Hepatocyte (in vitro differentiated cells): ENCODE data around the gene CORIN. TPM values are rescaled to one million over a fixed set of nuclear protein-coding genes. Genes with fewer than 3 reads are reported as not detected.

Experiments used
- DNase-seq: peaks from one replicate; pipeline ENCODE4 v3.0.0-alpha.2; 2016; ENCODE audit warnings: low spot score
- H2AFZ ChIP-seq: fragments of 200-600 bp; sonication (generic); 2 replicates; pipeline ENCODE4 v1.6.0; 2016; ENCODE audit warnings: antibody characterized with exemption, mild to moderate bottlenecking
- H3K27ac ChIP-seq: fragments of 200-600 bp; sonication (generic); 2 replicates; pipeline ENCODE4 v1.5.1; 2016; ENCODE audit warnings: mild to moderate bottlenecking
- H3K27me3 ChIP-seq: fragments of 200-600 bp; sonication (generic); 2 replicates; pipeline ENCODE4 v1.6.1; 2016
- H3K36me3 ChIP-seq: fragments of 200-600 bp; sonication (generic); replicated peaks from 2 replicates; pipeline ENCODE4 v1.5.1; 2016; ENCODE audit warnings: low read depth; ENCODE audit not compliant: insufficient read depth
- H3K4me1 ChIP-seq: fragments of 200-600 bp; sonication (generic); 2 replicates; pipeline ENCODE4 v1.5.1; 2016; ENCODE audit warnings: mild to moderate bottlenecking, moderate library complexity; ENCODE audit not compliant: insufficient read depth
- H3K4me2 ChIP-seq: fragments of 200-600 bp; sonication (generic); 2 replicates; pipeline ENCODE4 v1.6.0; 2016
- H3K4me3 ChIP-seq: fragments of 200-600 bp; sonication (generic); 2 replicates; pipeline ENCODE4 v1.5.1; 2016; ENCODE audit warnings: mild to moderate bottlenecking
- H3K79me2 ChIP-seq: fragments of 200-600 bp; sonication (generic); 2 replicates; pipeline ENCODE4 v1.6.0; 2017; ENCODE audit warnings: mild to moderate bottlenecking
- H3K9me2 ChIP-seq: fragments of 200-600 bp; sonication (generic); replicated peaks from 2 replicates; pipeline ENCODE4 v1.6.0; 2017; ENCODE audit warnings: mild to moderate bottlenecking; ENCODE audit not compliant: insufficient read depth
- H3K9me3 ChIP-seq: fragments of 200-600 bp; sonication (generic); 2 replicates; pipeline ENCODE4 v1.5.1; 2016; ENCODE audit warnings: low read depth, mild to moderate bottlenecking
- H4K20me1 ChIP-seq: fragments of 200-600 bp; sonication (generic); 2 replicates; pipeline ENCODE4 v1.6.0; 2016; ENCODE audit warnings: mild to moderate bottlenecking; ENCODE audit not compliant: insufficient read depth, poor library complexity, severe bottlenecking
- CTCF ChIP-seq: fragments of 200-600 bp; sonication (generic); IDR thresholded peaks from 2 replicates; pipeline ENCODE4 v1.5.1; 2016; ENCODE audit warnings: antibody characterized with exemption, mild to moderate bottlenecking; ENCODE audit not compliant: poor library complexity
- EZH2 ChIP-seq: fragments of 200-600 bp; sonication (generic); IDR thresholded peaks from 2 replicates; pipeline ENCODE4 v1.6.1; 2016; ENCODE audit warnings: antibody characterized with exemption, mild to moderate bottlenecking, borderline replicate concordance
- EZH2phosphoT487 ChIP-seq: fragments of 200-600 bp; sonication (generic); IDR thresholded peaks from one replicate; pipeline ENCODE4 v1.6.1; 2018; ENCODE audit warnings: antibody characterized with exemption, mild to moderate bottlenecking, low read depth, moderate library complexity; ENCODE audit not compliant: unreplicated experiment, severe bottlenecking
- WGBS: methylation state at CpG from one replicate; pipeline ENCODE4 v1.1.6; 2016; ENCODE audit warnings: low lambda C conversion rate; ENCODE audit errors: missing lambda C conversion rate; 5-methylcytosine and 5-hydroxymethylcytosine counted together
- polyA plus RNA-seq: library from polyadenylated mRNA; unstranded; fragments of >200 nt; fragmentation: Nextera tagmentation; extraction: Ambion mirVana; gene quantifications from 2 replicates; pipeline ENCODE4 v1.2.1, GENCODE V29; 2016
- total RNA-seq: library from RNA; depleted of rRNA; stranded (reverse); fragments of >200 nt; gene quantifications from 2 replicates; pipeline ENCODE4 v1.2.3, GENCODE V29; 2014

The CORIN gene
- total and polyA plus RNA-seq, 2 experiments from 2014 or later = 0.13 to 0.40 TPM

GRCh38 chr4:47570816-47571215 is 267.1 kb downstream of the CORIN start:
- Histone ChIP-seq H2AFZ (no peak overlapping the region), H3K9me3 (no peaks in the 10 kb centered on the region), H3K9me2 (no peaks in the 10 kb centered on the region), H3K27ac (no peak overlapping the region), H3K36me3 (no peaks in the 10 kb centered on the region), H3K4me1 (no peaks in the 10 kb centered on the region), H3K4me3 (no peak overlapping the region), H3K27me3 (no peaks in the 10 kb centered on the region), H3K4me2 (no peak overlapping the region), H3K79me2 (no peaks in the 10 kb centered on the region), H4K20me1 (no peaks in the 10 kb centered on the region)
- DNase-seq = no peak
- no peak for TF ChIP-seq EZH2

GRCh38 chr4:47567511-47567910 is 270.4 kb downstream of the CORIN start:
- Histone ChIP-seq H3K4me2 (no peak overlapping the region), H4K20me1 (no peaks in the 10 kb centered on the region), H3K27ac (no peak overlapping the region), H3K4me1 (no peaks in the 10 kb centered on the region), H2AFZ (no peak overlapping the region), H3K4me3 (no peak overlapping the region), H3K9me2 (no peaks in the 10 kb centered on the region), H3K79me2 (no peaks in the 10 kb centered on the region), H3K36me3 (no peaks in the 10 kb centered on the region), H3K27me3 (no peaks in the 10 kb centered on the region), H3K9me3 (no peaks in the 10 kb centered on the region)
- WGBS = 91% methylated on average over 1 of the region's 1 CpG
- DNase-seq = no peak
- TF ChIP-seq EZH2 = no peak
- no peak for TF ChIP-seq EZH2phosphoT487

GRCh38 chr4:47566969-47567368 is 270.9 kb downstream of the CORIN start:
- Histone ChIP-seq H2AFZ (no peak overlapping the region), H3K9me2 (no peaks in the 10 kb centered on the region), H3K9me3 (no peaks in the 10 kb centered on the region), H3K4me2 (no peak overlapping the region), H3K27ac (no peak overlapping the region), H3K36me3 (no peaks in the 10 kb centered on the region), H3K4me3 (no peak overlapping the region), H3K4me1 (no peaks in the 10 kb centered on the region), H3K27me3 (no peaks in the 10 kb centered on the region), H3K79me2 (no peaks in the 10 kb centered on the region), H4K20me1 (no peaks in the 10 kb centered on the region)
- no peak for TF ChIP-seq CTCF
- TF ChIP-seq EZH2phosphoT487 = no peak
- no peak for TF ChIP-seq EZH2
- no peak for DNase-seq

- Histone ChIP-seq H4K20me1 (no peaks in the 10 kb centered on the region), H3K79me2 (no peaks in the 10 kb centered on the region), H3K9me3 (no peaks in the 10 kb centered on the region), H3K9me2 (no peaks in the 10 kb centered on the region), H3K36me3 (no peaks in the 10 kb centered on the region), H3K4me3 (no peak overlapping the region), H3K27ac (no peak overlapping the region), H3K27me3 (no peaks in the 10 kb centered on the region), H2AFZ (no peak overlapping the region), H3K4me2 (no peak overlapping the region), H3K4me1 (no peaks in the 10 kb centered on the region)
- no peak for DNase-seq
- WGBS = 80% methylated on average over 2 of the region's 2 CpGs
- TF ChIP-seq EZH2phosphoT487 (no peak), EZH2 (no peak), CTCF (no peak)
Observed at GRCh38 chr4:47566566-47566965, 271.3 kb downstream of the CORIN start.
